K562 (cell line): ENCODE data around the gene OPCML. TPM values are rescaled to one million over a fixed set of nuclear protein-coding genes. Genes with fewer than 3 reads are reported as not detected.

Experiments
- ATAC-seq: fragments of 200-7000 bp; cut with Tn5 transposase; 3 replicates; pipeline ENCODE4 v1.9.1; 2020; ENCODE audit warnings: moderate library complexity
- BruUV-seq: library from RNA; stranded (reverse); fragments of 400-500 nt; replicated peaks from 2 replicates; lab custom pipeline; 2021; lab: Mats Ljungman, UMichigan
- CTCF ChIA-PET: fragments of 300-600 bp; formaldehyde crosslinking; extraction: SDS; loops from one replicate; lab custom pipeline; 2021; ENCODE audit warnings: low intra/inter-chr PET ratio; lab: Yijun Ruan, JAX
- POLR2A ChIA-PET: fragments of 300-600, 350-650 bp; sonication (Branson Sonifier 250); formaldehyde crosslinking; extraction: SDS; loops from one replicate; lab custom pipeline; 2021; ENCODE audit warnings: antibody characterized with exemption, inconsistent platforms; lab: Yijun Ruan, JAX
- DNase-seq, 4 experiments: peaks; one replicate each; pipeline versions ENCODE4 v3.0.0 to v3.0.0-alpha.2; 2011 to 2018; ENCODE audit warnings: low spot score in 3 of 4, mixed read lengths in 3 of 4; ENCODE audit errors: extremely low read depth in 1 of 4
- FAIRE-seq: peaks from 2 replicates; lab custom pipeline; 2011; peaks lifted over from hg19 to GRCh38; lab: Jason Lieb, UNC
- H2AFZ ChIP-seq: 2 replicates; pipeline ENCODE4 v1.6.0; 2011; ENCODE audit warnings: low read depth, low read length, control low read depth, inconsistent platforms
- H3K27ac ChIP-seq: fragments of 200-600 bp; 3 replicates; pipeline ENCODE4 v1.8.0; 2011; ENCODE audit warnings: low read depth, mild to moderate bottlenecking, control low read depth, inconsistent platforms, low read length, moderate library complexity, mixed read lengths; ENCODE audit errors: extremely low read depth
- H3K27me3 ChIP-seq, 2 experiments: fragments of 300-600 bp in 1 of 2; 2 replicates in 1 of 2; 3 replicates in 1 of 2; pipeline versions ENCODE4 v1.6.0 to v1.8.0; 2011; ENCODE audit warnings: inconsistent platforms in 2 of 2, low read length in 2 of 2, mild to moderate bottlenecking in 1 of 2, mixed read lengths in 1 of 2, moderate library complexity in 1 of 2; ENCODE audit not compliant: control insufficient read depth in 2 of 2, insufficient read depth in 2 of 2
- H3K36me3 ChIP-seq: fragments of 300-600 bp; 3 replicates; pipeline ENCODE4 v1.8.0; 2011; ENCODE audit warnings: mild to moderate bottlenecking, low read length, inconsistent platforms; ENCODE audit not compliant: control insufficient read depth, insufficient read depth
- H3K4me1 ChIP-seq, 2 experiments: fragments of 200-600 bp in 1 of 2; replicated peaks in 1 of 2; 2 replicates in 1 of 2; 3 replicates in 1 of 2; pipeline versions ENCODE4 v1.5.1 to v1.8.0; 2011; ENCODE audit warnings: inconsistent platforms in 2 of 2, low read length in 2 of 2, mild to moderate bottlenecking in 1 of 2, mixed read lengths in 1 of 2, moderate library complexity in 1 of 2; ENCODE audit not compliant: control insufficient read depth in 2 of 2, insufficient read depth in 2 of 2
- H3K4me2 ChIP-seq: 2 replicates; pipeline ENCODE4 v1.6.1; 2011; ENCODE audit warnings: low read length, control low read depth, inconsistent platforms, mixed read lengths; ENCODE audit not compliant: insufficient read depth
- H3K4me3 ChIP-seq: fragments of 200-600 bp; sonication (generic), shearing (Covaris generic); 2 replicates; pipeline ENCODE4 v1.5.1; 2016; ENCODE audit warnings: control low read depth, inconsistent platforms
- H3K79me2 ChIP-seq: fragments of 200-600 bp; 3 replicates; pipeline ENCODE4 v1.8.0; 2011; ENCODE audit warnings: low read length, inconsistent platforms; ENCODE audit not compliant: control insufficient read depth, insufficient read depth
- H3K9ac ChIP-seq, 2 experiments: 2 replicates each; pipeline versions ENCODE4 v1.6.0 to v1.6.1; 2011; ENCODE audit warnings: low read depth in 2 of 2, low read length in 2 of 2, control low read depth in 1 of 2, inconsistent platforms in 1 of 2, mild to moderate bottlenecking in 1 of 2, mixed read lengths in 1 of 2; ENCODE audit not compliant: insufficient read depth in 1 of 2
- H3K9me1 ChIP-seq: one replicate; pipeline ENCODE4 v1.6.0; 2011; ENCODE audit warnings: inconsistent platforms, mild to moderate bottlenecking, low read length, moderate library complexity; ENCODE audit not compliant: control insufficient read depth, insufficient read depth
- H3K9me3 ChIP-seq: replicated peaks from 2 replicates; pipeline ENCODE4 v1.5.1; 2011; ENCODE audit warnings: low read depth, low read length, inconsistent platforms; ENCODE audit not compliant: control insufficient read depth, insufficient read depth
- H4K20me1 ChIP-seq: replicated peaks from 2 replicates; pipeline ENCODE4 v1.6.1; 2011; ENCODE audit warnings: low read length, inconsistent platforms, mixed read lengths; ENCODE audit not compliant: control insufficient read depth, insufficient read depth
- ARID3B ChIP-seq: fragments of 250-450 bp; sonication (Bioruptor Pico); IDR thresholded peaks from 2 replicates; pipeline ENCODE4 v1.4.0; 2020; ENCODE audit warnings: borderline replicate concordance
- NEUROD1 ChIP-seq: fragments of 150-350 bp; IDR thresholded peaks from 2 replicates; pipeline ENCODE4 v1.6.1; 2014; ENCODE audit warnings: borderline replicate concordance, low read length, low read depth; ENCODE audit not compliant: partially characterized antibody
- SFPQ ChIP-seq: fragments of 200-400 bp; formaldehyde crosslinking; IDR thresholded peaks from 2 replicates; pipeline ENCODE4 v1.6.1; 2017; ENCODE audit warnings: mild to moderate bottlenecking, low read depth, low read length, moderate library complexity
- SRSF7 ChIP-seq: fragments of 200-400 bp; formaldehyde crosslinking; optimal IDR thresholded peaks from 2 replicates; pipeline ENCODE3; 2017; ENCODE audit warnings: mild to moderate bottlenecking, low read depth, low read length
- THRA ChIP-seq: fragments of 450-650 bp; IDR thresholded peaks from 2 replicates; pipeline ENCODE4 v1.6.1; 2017; ENCODE audit warnings: mild to moderate bottlenecking, moderate library complexity
- ZBTB1 ChIP-seq: sonication (generic); formaldehyde crosslinking; IDR thresholded peaks from 2 replicates; pipeline ENCODE4 v1.8.1; 2023; ENCODE audit warnings: missing genetic modification reagents, low read depth, mild to moderate bottlenecking, borderline replicate concordance
- WGBS: fragments of 100-300 bp; shearing (Covaris generic); methylation state at CpG from one replicate; pipeline ENCODE4 v1.1.6; 2016; ENCODE audit warnings: low coverage, mixed read lengths; ENCODE audit not compliant: insufficient coverage; ENCODE audit errors: missing lambda C conversion rate; 5-methylcytosine and 5-hydroxymethylcytosine counted together
- in situ Hi-C: fragments of 300-500 bp; cut with MboI; formaldehyde crosslinking; loops from 4 replicates; pipeline ENCODE4 v1.15.0; 2018; ENCODE audit warnings: inconsistent platforms, mixed read lengths
- intact Hi-C: fragments of 100-400 bp; cut with micrococcal nuclease; formaldehyde crosslinking; loops from 2 replicates; pipeline ENCODE4 v1.14.2; 2022
- polyA plus RNA-seq, 8 experiments: library from polyadenylated mRNA; depleted of rRNA in 4 of 8; stranded (reverse) in 5 of 8; unstranded in 3 of 8; fragments of >200 nt; fragmentation: Nextera tagmentation in 2 of 8; fragmentation: Illumina TruSeq in 1 of 8; extraction: Ambion mirVana in 2 of 8; extraction: Trizol in 1 of 8; gene quantifications; 2 replicates each; pipeline versions ENCODE4 v1.2.1 to v1.2.3, GENCODE V29; 2011 to 2014; ENCODE audit warnings: inconsistent platforms in 1 of 8, missing spikeins in 1 of 8
- total RNA-seq, 7 experiments: library from RNA; depleted of rRNA in 6 of 7; stranded (reverse); fragments of >200 nt in 6 of 7; fragmentation: Illumina TruSeq in 2 of 7; extraction: Trizol in 2 of 7; gene quantifications; 2 replicates each; pipeline versions ENCODE4 v1.2.1 to v1.2.3, GENCODE V29; 2011 to 2021; ENCODE audit warnings: low replicate concordance in 1 of 7

OPCML gene
- total and polyA plus RNA-seq, 9 of the 15 experiments (the other 6 are each of a cell fraction or from before 2014, with no cell fraction given): not detected

GRCh38 chr11:132886335-132886734 lies 646.0 kb downstream of the OPCML start:
- no peaks in the 10 kb centered on the region for H4K20me1 ChIP-seq
- no peaks in the 10 kb centered on the region for H3K79me2 ChIP-seq
- intact Hi-C loops: no loop called here
- no peaks in the 10 kb centered on the region for H3K9me3 ChIP-seq
- no peak overlapping the region for H3K4me3 ChIP-seq
- BruUV-seq: no TSS peak
- ChIA-PET POLR2A (no interaction called here), CTCF (no interaction called here)
- H3K36me3 ChIP-seq: no peaks in the 10 kb centered on the region
- DNase-seq (no peak), ATAC-seq (no peak), FAIRE-seq (no peak)
- H3K4me2 ChIP-seq: no peak overlapping the region
- H3K27ac ChIP-seq: no peak overlapping the region
- no peak overlapping the region for H2AFZ ChIP-seq
- H3K27me3 ChIP-seq: no peaks in the 10 kb centered on the region
- WGBS: 0% methylated on average over 5 of the region's 6 CpGs
- in situ Hi-C loops: no loop called here
- no peaks in the 10 kb centered on the region for H3K4me1 ChIP-seq
- no peak overlapping the region for H3K9ac ChIP-seq
- no peaks in the 10 kb centered on the region for H3K9me1 ChIP-seq
- TF ChIP-seq SFPQ (no peak), THRA (no peak), ZBTB1 (no peak), NEUROD1 (no peak), SRSF7 (no peak), ARID3B (CRISPR knock-in tag) (no peak)
